NCI-H748 (cell line): ENCODE measurements around the gene ELSPBP1.
"Not testable (repeated sequence)": the region's sequence is repeated elsewhere in the genome, so short reads cannot be mapped to it uniquely, and the experiment has no call there.

Experiments
- DNase-seq: peaks from one replicate; lab custom pipeline; 2025; ENCODE audit not compliant: unreplicated experiment; lab: John Stamatoyannopoulos, UW

ELSPBP1 gene

GRCh38 chr19:48041877-48042580, 47.6 kb downstream of the ELSPBP1 start:
- no peak for DNase-seq

GRCh38 chr19:48043675-48044258, 49.3 kb downstream of the ELSPBP1 start, which contains the start of gene CABP5:
Gene CABP5, minus strand, starts transcription at chr19:48044079. Its CDS starts 157 bp downstream, at chr19:48043922.
- no peak for DNase-seq

GRCh38 chr19:48044561-48044960, 50.1 kb downstream of the ELSPBP1 start:
- no peak for DNase-seq

- DNase-seq: no peak
These were observed 57.1 kb downstream of the ELSPBP1 start for GRCh38 chr19:48051335-48052033.

GRCh38 chr19:48053076-48053475, 58.6 kb downstream of the ELSPBP1 start:
- DNase-seq: no peak

- DNase-seq: no peak
These were observed 59.4 kb downstream of the ELSPBP1 start for GRCh38 chr19:48053856-48054255.

- DNase-seq: no peak
These were observed 64.9 kb downstream of the ELSPBP1 start for GRCh38 chr19:48059331-48059730.

GRCh38 chr19:48060381-48060780, 65.9 kb downstream of the ELSPBP1 start:
- no peak for DNase-seq

GRCh38 chr19:48061401-48062344, 67.2 kb downstream of the ELSPBP1 start:
- no peak for DNase-seq

GRCh38 chr19:48064509-48064908, 70.1 kb downstream of the ELSPBP1 start:
- DNase-seq: no peak

- no peak for DNase-seq
These were observed 75.0 kb downstream of the ELSPBP1 start for GRCh38 chr19:48069435-48069834.

GRCh38 chr19:48070177-48070769, 75.8 kb downstream of the ELSPBP1 start:
- not testable (repeated sequence) for DNase-seq
